WI38 (cell line): Measurements from ENCODE around the gene OR1Q1.
"Not testable (repeated sequence)": the region's sequence is repeated elsewhere in the genome, so short reads cannot be mapped to it uniquely, and the experiment has no call there.

Experiments
- H3K4me3 ChIP-seq: 2 replicates; pipeline ENCODE4 v1.5.1; 2011; ENCODE audit warnings: low read depth, mild to moderate bottlenecking, control low read depth, low read length
- CTCF ChIP-seq: IDR thresholded peaks from 2 replicates; pipeline ENCODE4 v1.5.1; 2012; ENCODE audit warnings: low read depth, mild to moderate bottlenecking, control low read depth, low read length

The OR1Q1 gene

GRCh38 chr9:122614362-122614761, at the start of gene OR1Q1:
OR1Q1 (plus strand) TSS chr9:122614738; CDS start chr9:122614738, 0 bp downstream.
- H3K4me3 ChIP-seq, result no peak within 1 kb of the TSS
- no peak for TF ChIP-seq CTCF

DNA sequence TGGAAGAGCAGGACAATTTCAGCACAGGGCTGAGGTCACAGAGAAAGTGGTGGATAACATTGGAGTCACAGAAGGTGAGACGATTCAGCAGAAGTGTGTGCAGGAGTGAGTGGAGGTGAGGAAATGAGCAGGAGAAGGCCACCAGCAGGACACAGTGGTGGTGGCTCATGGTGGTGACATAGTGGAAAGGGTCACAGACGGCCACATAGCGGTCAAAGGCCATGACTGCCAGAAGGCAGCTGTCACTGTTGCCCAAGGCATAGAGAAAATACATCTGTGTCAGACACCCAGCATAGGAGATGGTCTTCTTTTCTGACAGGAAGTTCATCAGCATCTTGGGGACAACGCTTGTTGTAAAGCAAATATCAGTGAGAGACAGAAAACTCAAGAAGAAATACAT, 46.6 kb upstream of the OR1Q1 start:
- TF ChIP-seq CTCF, result no peak
- H3K4me3 ChIP-seq, result no peak overlapping the region

DNA sequence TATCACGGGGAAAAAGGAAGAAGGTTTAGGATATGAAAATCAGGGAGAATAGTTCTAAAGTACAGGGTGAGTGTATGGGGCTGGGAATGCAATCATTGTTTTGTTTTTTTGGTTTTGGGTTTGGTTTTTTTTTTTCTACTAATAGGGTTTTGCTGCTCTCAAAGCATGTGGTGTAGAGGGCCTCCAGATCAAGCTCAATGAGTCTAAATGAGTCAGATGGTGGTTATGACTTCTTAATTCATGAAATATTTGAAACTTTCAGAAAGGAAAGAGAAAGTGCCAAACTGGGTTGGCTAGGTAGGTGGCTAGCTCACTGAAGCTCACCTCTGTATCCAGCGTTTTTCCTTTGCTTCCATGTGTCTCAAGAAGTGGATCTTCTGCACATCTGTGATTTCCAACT, 42.1 kb upstream of the OR1Q1 start:
- no peak for TF ChIP-seq CTCF
- H3K4me3 ChIP-seq, result no peak overlapping the region

GRCh38 chr9:122579874-122580273, 34.7 kb upstream of the OR1Q1 start:
- TF ChIP-seq CTCF, result no peak
- no peak overlapping the region for H3K4me3 ChIP-seq

- TF ChIP-seq CTCF, result no peak
- H3K4me3 ChIP-seq, result no peak overlapping the region
Measured at GRCh38 chr9:122580360-122580759, 34.2 kb upstream of the OR1Q1 start.

GRCh38 chr9:122583284-122583683, 31.3 kb upstream of the OR1Q1 start, which contains the start of gene OR1L8:
OR1L8 (minus strand) TSS chr9:122583384; CDS start chr9:122568477, 14,907 bp downstream.
- H3K4me3 ChIP-seq, result not testable (repeated sequence)

- TF ChIP-seq CTCF, result no peak
- H3K4me3 ChIP-seq, result no peak overlapping the region
Measured at GRCh38 chr9:122605691-122606090, 8.8 kb upstream of the OR1Q1 start.

DNA sequence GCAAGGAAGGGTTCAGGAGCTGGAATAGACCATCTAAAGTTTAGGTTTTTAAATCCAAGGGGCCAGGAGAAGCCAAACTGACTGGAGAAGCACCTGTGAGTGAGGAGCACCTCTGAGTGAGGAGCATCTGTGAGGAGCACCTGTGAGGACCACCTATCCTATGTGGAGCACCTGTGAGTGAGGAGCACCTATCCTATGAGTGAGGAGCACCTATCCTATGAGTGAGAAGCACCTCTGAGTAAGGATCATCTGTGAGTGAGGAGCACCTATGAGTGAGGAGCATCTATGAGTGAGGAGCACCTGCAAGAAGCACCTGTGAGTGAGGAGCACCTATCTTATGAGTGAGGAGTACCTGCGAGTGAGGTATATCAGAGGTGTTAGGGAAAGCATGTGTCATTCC, 8.0 kb upstream of the OR1Q1 start:
- TF ChIP-seq CTCF, result no peak
- no peak overlapping the region for H3K4me3 ChIP-seq
